M059J (cell line): ENCODE data around the gene BCHE. TPM values are rescaled to one million over a fixed set of nuclear protein-coding genes. Genes with fewer than 3 reads are reported as not detected.
"Not testable (repeated sequence)": the region's sequence is repeated elsewhere in the genome, so short reads cannot be mapped to it uniquely, and the experiment has no call there.

Source experiments
- DNase-seq: peaks from one replicate; pipeline ENCODE4 v3.0.0-alpha.2; 2012; ENCODE audit warnings: low read depth
- total RNA-seq: library from RNA; depleted of rRNA; stranded (reverse); fragments of >200 nt; shearing (Covaris generic); gene quantifications from 2 replicates; pipeline ENCODE4 v1.2.3, GENCODE V29; 2014

BCHE gene
- total RNA-seq, 1 experiment from 2014 or later = 4.0 TPM

GRCh38 chr3:165817160-165817709, 20.0 kb downstream of the BCHE start:
- DNase-seq = no peak

- DNase-seq = no peak
Measured at GRCh38 chr3:165816209-165816608, 21.0 kb downstream of the BCHE start.

- DNase-seq = no peak
Measured at GRCh38 chr3:165815682-165816081, 21.5 kb downstream of the BCHE start.

- no peak for DNase-seq
Measured at GRCh38 chr3:165814380-165814779, 22.8 kb downstream of the BCHE start.

- not testable (repeated sequence) for DNase-seq
Measured at GRCh38 chr3:165807937-165808336, 29.3 kb downstream of the BCHE start.

GRCh38 chr3:165805946-165806561, 31.2 kb downstream of the BCHE start:
- DNase-seq = peak; percentile 31

GRCh38 chr3:165803471-165803870, 33.8 kb downstream of the BCHE start:
- no peak for DNase-seq

GRCh38 chr3:165800970-165801369, 36.3 kb downstream of the BCHE start:
- DNase-seq = peak; percentile 8

GRCh38 chr3:165799026-165799425, 38.2 kb downstream of the BCHE start:
- DNase-seq = no peak

- DNase-seq = no peak
Measured at GRCh38 chr3:165797551-165797950, 39.7 kb downstream of the BCHE start.

- DNase-seq = no peak
Measured at GRCh38 chr3:165796701-165797100, 40.5 kb downstream of the BCHE start.

- no peak for DNase-seq
Measured at GRCh38 chr3:165788531-165788930, 48.7 kb downstream of the BCHE start.

GRCh38 chr3:165786013-165786412, 51.2 kb downstream of the BCHE start:
- no peak for DNase-seq

GRCh38 chr3:165784337-165784736, 52.9 kb downstream of the BCHE start:
- DNase-seq = no peak

- DNase-seq = no peak
Measured at GRCh38 chr3:165783383-165783782, 53.8 kb downstream of the BCHE start.

GRCh38 chr3:165778891-165779290, 58.3 kb downstream of the BCHE start:
- DNase-seq = no peak

GRCh38 chr3:165778456-165778855, 58.8 kb downstream of the BCHE start:
- no peak for DNase-seq

- DNase-seq = no peak
Measured at GRCh38 chr3:165775824-165776223, 61.4 kb downstream of the BCHE start.

GRCh38 chr3:165770781-165771180, 66.4 kb downstream of the BCHE start:
- peak; percentile 22 for DNase-seq

GRCh38 chr3:165768680-165769079, 68.5 kb downstream of the BCHE start:
- DNase-seq = no peak

GRCh38 chr3:165759041-165759440, 78.2 kb downstream of the BCHE start:
- DNase-seq = no peak

- no peak for DNase-seq
Measured at GRCh38 chr3:165755571-165755970, 81.7 kb downstream of the BCHE start.

- no peak for DNase-seq
Measured at GRCh38 chr3:165754219-165755007, 82.8 kb downstream of the BCHE start.
